Neural cell (in vitro differentiated cells): ENCODE results near the gene GOLM1.

ENCODE experiments used
- MXI1 ChIP-seq: fragments of 450-650 bp; conservative IDR thresholded peaks from 2 replicates; pipeline ENCODE4 v1.6.1; 2014; ENCODE audit warnings: antibody characterized with exemption, mild to moderate bottlenecking; ENCODE audit not compliant: poor library complexity, severe bottlenecking
- POLR2AphosphoS5 ChIP-seq: IDR thresholded peaks from 2 replicates; pipeline ENCODE4 v1.6.1; 2012
- TF ChIP-seq, protein P1 (sequence below): fragments of 450-650 bp; IDR thresholded peaks from 2 replicates; pipeline ENCODE4 v1.5.1; 2014; ENCODE audit warnings: antibody characterized with exemption, mild to moderate bottlenecking, moderate library complexity; ENCODE audit not compliant: poor library complexity, severe bottlenecking

DNA sequence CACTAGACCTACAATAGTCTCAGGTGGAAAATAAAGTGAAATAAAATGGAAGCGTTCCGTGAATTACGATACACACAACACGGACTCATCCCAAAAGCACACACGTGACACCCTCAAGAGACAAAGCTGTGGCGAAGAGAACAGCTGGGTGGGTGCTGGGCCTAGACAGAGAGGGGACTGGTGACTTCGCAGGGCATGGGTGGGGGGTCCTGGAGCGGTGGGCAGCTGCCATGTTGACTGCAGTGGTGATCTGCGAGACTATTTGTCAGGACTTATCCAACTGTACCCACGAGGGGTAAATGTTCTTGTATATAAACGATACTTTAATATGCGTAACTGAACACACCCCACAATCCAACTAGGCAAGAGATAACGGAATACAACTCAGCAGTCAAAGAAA lies 52.0 kb downstream of the GOLM1 start:
- TF ChIP-seq MXI1 (no peak), POLR2AphosphoS5 (no peak)
- TF ChIP-seq, protein P1, sequence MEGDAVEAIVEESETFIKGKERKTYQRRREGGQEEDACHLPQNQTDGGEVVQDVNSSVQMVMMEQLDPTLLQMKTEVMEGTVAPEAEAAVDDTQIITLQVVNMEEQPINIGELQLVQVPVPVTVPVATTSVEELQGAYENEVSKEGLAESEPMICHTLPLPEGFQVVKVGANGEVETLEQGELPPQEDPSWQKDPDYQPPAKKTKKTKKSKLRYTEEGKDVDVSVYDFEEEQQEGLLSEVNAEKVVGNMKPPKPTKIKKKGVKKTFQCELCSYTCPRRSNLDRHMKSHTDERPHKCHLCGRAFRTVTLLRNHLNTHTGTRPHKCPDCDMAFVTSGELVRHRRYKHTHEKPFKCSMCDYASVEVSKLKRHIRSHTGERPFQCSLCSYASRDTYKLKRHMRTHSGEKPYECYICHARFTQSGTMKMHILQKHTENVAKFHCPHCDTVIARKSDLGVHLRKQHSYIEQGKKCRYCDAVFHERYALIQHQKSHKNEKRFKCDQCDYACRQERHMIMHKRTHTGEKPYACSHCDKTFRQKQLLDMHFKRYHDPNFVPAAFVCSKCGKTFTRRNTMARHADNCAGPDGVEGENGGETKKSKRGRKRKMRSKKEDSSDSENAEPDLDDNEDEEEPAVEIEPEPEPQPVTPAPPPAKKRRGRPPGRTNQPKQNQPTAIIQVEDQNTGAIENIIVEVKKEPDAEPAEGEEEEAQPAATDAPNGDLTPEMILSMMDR, result no peak
